ENCODE measurements around the gene PTPRF.

- TF ChIP-seq EP300 (IDR thresholded peaks at IDR 0.05; ENCODE audit: borderline replicate concordance) (no peak), YY1 (IDR thresholded peaks at IDR 0.05; ENCODE audit: low read depth) (no peak)
Observed at GRCh38 chr1:43644558-43644957, 113.9 kb downstream of the PTPRF start.
